Adrenal gland (tissue), 5 donors: ENCODE data around the gene HSD17B3.

Experiments used
- CTCF ChIP-seq, 6 experiments: fragments of 450-650 bp in 4 of 6; fragments of 200-600 bp in 2 of 6; sonication (generic) in 1 of 6; IDR thresholded peaks; 1 replicate in 5 of 6; 2 replicates in 1 of 6; pipeline versions ENCODE4 v1.5.1 to v1.8.0; 2016 to 2021; ENCODE audit warnings: antibody characterized with exemption in 6 of 6, mild to moderate bottlenecking in 2 of 6, moderate library complexity in 1 of 6
- POLR2A ChIP-seq, 2 donors: fragments of 450-650 bp; IDR thresholded peaks; one replicate each; pipeline ENCODE4 v1.6.1; 2017; ENCODE audit warnings: antibody characterized with exemption in 2 of 2, mild to moderate bottlenecking in 2 of 2, moderate library complexity in 1 of 2
- donor health status: DM: no; HTN: no; CAD: no.

GRCh38 chr9:96203867-96204501 is 98.0 kb downstream of the HSD17B3 start:
- TF ChIP-seq POLR2A (IDR thresholded peaks at IDR 0.05) (no peak), CTCF (IDR thresholded peaks at IDR 0.05) (no peak)
